Uterus (tissue), 4 donors: ENCODE data around the gene TNS1. TPM values are rescaled to one million over a fixed set of nuclear protein-coding genes. Genes with fewer than 3 reads are reported as not detected.

Experiments used
- DNase-seq, 2 donors: peaks; one replicate each; pipeline ENCODE4 v3.0.0-alpha.2; 2019 to 2020
- H3K27ac ChIP-seq, 2 donors: fragments of 200-600 bp; sonication (generic); 1 replicate in 1 of 2; 2 replicates in 1 of 2; pipeline ENCODE4 v1.5.1; 2016 to 2018
- H3K27me3 ChIP-seq, 2 donors: fragments of 200-600 bp; sonication (generic); one replicate each; pipeline ENCODE4 v1.5.1; 2018 to 2019; ENCODE audit warnings: control low read depth in 1 of 2
- H3K36me3 ChIP-seq, 2 donors: fragments of 200-600 bp; sonication (generic); one replicate each; pipeline ENCODE4 v1.5.1; 2019; ENCODE audit warnings: control low read depth in 1 of 2
- H3K4me1 ChIP-seq, 2 donors: fragments of 200-600 bp; sonication (generic); one replicate each; pipeline ENCODE4 v1.5.1; 2018 to 2019; ENCODE audit warnings: control low read depth in 1 of 2
- H3K4me3 ChIP-seq, 2 donors: fragments of 200-600 bp; sonication (generic); 1 replicate in 1 of 2; 2 replicates in 1 of 2; pipeline ENCODE4 v1.5.1; 2018 to 2019; ENCODE audit warnings: mild to moderate bottlenecking in 1 of 2
- H3K9me3 ChIP-seq, 2 donors: fragments of 200-600 bp; sonication (generic); one replicate each; pipeline ENCODE4 v1.5.1; 2019; ENCODE audit warnings: control low read depth in 1 of 2
- POLR2A ChIP-seq, 2 donors: fragments of 450-650 bp; IDR thresholded peaks; one replicate each; pipeline ENCODE4 v1.6.1; 2016; ENCODE audit warnings: antibody characterized with exemption in 2 of 2, mild to moderate bottlenecking in 1 of 2, moderate library complexity in 1 of 2
- intact Hi-C: fragments of 100-400 bp; cut with DNase I; formaldehyde crosslinking; loops from one replicate; pipeline ENCODE4 v1.15.1; 2023; ENCODE audit warnings: low total_unique reads
- total RNA-seq, 4 donors: library from RNA; depleted of rRNA in 3 of 4; stranded (reverse); fragments of >200 nt in 3 of 4; gene quantifications; one replicate each; pipeline versions ENCODE4 v1.1.0 to v1.2.4, GENCODE V29; 2014 to 2023
- TF ChIP-seq, protein P1 (sequence below), 4 experiments: fragments of 200-600 bp in 2 of 4; fragments of 450-650 bp in 2 of 4; sonication (generic) in 2 of 4; IDR thresholded peaks; one replicate each; pipeline ENCODE4 v1.5.1; 2016 to 2019; ENCODE audit warnings: antibody characterized with exemption in 4 of 4, mild to moderate bottlenecking in 2 of 4, moderate library complexity in 1 of 4
- donor health status: DM: yes; HTN: yes; CAD: no.

TNS1 gene
- total RNA-seq, 4 donors from 2014 or later = 144 to 1,338 (median 313) TPM

DNA sequence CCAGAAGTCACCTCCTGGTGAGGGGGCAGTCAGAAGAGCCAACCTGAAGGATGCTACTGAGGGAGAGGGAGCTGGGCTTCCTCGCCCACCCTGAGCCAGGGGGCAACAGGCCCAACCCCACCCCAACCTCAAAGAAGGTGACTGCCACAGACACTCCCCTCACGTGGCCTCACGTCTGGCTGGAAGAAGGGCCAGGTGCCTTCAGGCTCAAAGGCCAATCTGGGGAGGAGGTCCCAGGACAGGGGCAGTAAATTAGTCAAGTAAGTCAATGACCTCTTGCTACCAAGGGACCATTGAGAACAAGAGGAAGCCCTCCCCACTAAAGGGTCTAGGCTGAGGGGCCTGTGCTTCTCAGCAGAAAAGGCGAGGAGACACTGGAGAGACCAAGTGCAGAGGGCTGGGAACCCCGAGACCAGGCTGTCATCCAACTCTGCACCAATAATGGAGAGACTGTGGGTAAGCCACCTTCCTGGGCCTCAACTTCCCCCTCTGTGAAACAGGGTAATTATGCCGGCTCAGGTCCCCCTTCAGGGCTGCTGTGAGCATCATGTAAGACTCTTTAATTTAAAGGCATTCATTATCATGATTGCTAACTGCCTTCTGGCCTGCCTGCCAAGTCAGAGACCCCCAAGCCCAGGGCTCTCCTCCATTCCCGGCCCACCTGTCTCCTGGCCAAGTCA lies 20.2 kb upstream of the TNS1 start:
- Histone ChIP-seq H3K36me3 (no peaks in the 10 kb centered on the region), H3K27ac (no peak overlapping the region), H3K4me1 (no peaks in the 10 kb centered on the region), H3K4me3 (no peak overlapping the region), H3K27me3 (no peaks in the 10 kb centered on the region), H3K9me3 (no peaks in the 10 kb centered on the region)
- TF ChIP-seq, protein P1, sequence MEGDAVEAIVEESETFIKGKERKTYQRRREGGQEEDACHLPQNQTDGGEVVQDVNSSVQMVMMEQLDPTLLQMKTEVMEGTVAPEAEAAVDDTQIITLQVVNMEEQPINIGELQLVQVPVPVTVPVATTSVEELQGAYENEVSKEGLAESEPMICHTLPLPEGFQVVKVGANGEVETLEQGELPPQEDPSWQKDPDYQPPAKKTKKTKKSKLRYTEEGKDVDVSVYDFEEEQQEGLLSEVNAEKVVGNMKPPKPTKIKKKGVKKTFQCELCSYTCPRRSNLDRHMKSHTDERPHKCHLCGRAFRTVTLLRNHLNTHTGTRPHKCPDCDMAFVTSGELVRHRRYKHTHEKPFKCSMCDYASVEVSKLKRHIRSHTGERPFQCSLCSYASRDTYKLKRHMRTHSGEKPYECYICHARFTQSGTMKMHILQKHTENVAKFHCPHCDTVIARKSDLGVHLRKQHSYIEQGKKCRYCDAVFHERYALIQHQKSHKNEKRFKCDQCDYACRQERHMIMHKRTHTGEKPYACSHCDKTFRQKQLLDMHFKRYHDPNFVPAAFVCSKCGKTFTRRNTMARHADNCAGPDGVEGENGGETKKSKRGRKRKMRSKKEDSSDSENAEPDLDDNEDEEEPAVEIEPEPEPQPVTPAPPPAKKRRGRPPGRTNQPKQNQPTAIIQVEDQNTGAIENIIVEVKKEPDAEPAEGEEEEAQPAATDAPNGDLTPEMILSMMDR (IDR thresholded peaks at IDR 0.05) = no peak
- TF ChIP-seq POLR2A (IDR thresholded peaks at IDR 0.05) = no peak
- intact Hi-C loops = no loop called here
- peak; percentile 3 to 12 for DNase-seq

DNA sequence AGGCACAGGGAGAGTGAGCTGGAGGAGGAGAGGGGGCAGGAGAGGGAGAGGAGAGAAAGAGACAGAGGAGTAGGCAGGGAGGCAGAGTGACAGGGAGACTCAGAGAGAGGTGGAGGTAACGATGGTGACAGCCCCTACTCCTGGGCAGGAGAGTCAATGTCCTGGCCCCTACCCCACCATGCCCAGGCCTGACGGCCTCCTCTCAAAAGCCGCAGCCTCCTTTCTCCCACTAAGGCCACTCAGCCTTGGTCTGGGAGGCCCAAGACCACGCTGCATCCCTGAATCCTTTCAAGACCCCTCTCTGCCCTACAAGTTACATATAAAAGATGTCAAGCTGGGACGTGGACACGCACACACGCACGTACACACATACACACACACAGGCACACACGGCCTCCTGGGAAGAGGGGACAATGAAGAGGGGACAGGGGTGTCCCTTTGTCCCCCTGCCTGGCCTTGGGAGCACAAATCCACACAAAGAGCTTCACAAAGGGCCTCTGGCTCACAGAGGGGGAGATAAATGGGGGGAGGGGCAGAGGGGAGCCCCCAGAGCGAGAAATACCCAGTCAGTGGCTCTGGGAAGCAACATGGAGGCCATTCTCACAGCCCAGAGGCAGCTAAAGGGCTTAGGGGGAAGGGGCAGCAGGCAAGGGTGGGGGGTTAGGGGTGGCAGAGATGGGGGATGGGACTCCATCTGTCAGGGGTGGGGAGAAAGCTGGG lies 19.5 kb upstream of the TNS1 start:
- no peaks in the 10 kb centered on the region for H3K9me3 ChIP-seq
- no peaks in the 10 kb centered on the region for H3K36me3 ChIP-seq
- H3K4me1 ChIP-seq = no peaks in the 10 kb centered on the region
- TF ChIP-seq POLR2A (IDR thresholded peaks at IDR 0.05) = no peak
- TF ChIP-seq, protein P1 (IDR thresholded peaks at IDR 0.05) = no peak
- intact Hi-C loops = no loop called here
- DNase-seq = peak; percentile 6 to 7
- H3K27me3 ChIP-seq = no peaks in the 10 kb centered on the region
- H3K4me3 ChIP-seq = no peak overlapping the region
- no peak overlapping the region for H3K27ac ChIP-seq

DNA sequence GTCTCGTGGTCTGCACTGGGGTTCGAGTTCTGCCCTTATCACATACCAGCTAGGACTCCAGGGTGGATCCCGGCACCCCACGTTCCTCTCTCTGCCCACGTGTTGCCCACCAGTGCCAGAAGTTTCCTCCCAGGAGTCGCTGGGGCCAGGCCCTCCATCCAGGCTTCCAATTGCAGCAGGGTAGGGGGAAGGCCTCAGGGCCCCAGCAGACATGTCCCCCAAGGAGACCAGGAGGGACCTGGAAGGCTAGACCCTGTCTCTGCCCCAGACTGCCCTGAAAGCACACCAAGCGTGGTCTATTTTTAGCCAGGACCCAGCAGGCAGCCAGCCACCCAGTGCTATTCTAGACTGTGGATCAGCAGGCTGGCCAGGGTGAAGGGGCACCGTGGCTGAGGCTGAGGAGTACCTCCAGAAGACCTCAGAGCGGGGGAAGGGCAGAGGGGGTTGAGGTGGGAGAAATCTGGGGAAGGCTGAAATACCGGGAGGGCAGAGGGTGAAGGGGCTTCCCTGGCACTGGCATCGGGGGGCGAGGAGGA lies 18.8 kb upstream of the TNS1 start:
- Histone ChIP-seq H3K9me3 (no peaks in the 10 kb centered on the region), H3K4me1 (no peaks in the 10 kb centered on the region), H3K27me3 (no peaks in the 10 kb centered on the region), H3K4me3 (no peak overlapping the region), H3K36me3 (no peaks in the 10 kb centered on the region), H3K27ac (no peak overlapping the region)
- DNase-seq = peak in 1 of 2 donors; percentile 16
- intact Hi-C loops = no loop called here
- TF ChIP-seq, protein P1 (IDR thresholded peaks at IDR 0.05) = no peak
- no peak for TF ChIP-seq POLR2A (IDR thresholded peaks at IDR 0.05)

DNA sequence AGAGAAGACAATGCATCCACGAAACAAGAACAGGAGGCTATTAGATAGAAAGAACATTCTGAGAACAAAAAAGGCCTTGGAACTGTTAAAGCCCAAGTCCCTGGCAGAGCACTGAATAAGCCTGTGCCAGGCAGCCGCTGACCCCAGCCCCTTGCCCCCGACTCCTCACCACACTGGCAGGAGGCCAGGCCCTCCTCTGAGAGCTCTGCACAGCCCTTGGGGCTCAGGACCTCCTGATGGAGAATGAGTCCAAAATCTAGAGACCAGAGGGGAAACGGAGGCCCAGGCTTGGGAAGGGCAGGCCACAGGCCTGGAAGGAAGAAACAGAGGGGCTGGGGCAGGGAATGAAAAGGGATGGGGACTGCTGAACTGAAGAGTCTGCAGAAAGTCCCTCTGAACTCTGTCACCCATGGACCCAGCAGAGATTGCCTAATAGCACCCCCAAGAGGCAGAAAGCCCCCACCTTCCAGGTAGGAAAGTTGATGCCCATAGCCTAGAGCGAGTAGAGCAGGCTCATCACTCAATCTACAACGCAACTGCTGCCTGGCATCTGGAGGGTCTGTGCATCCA lies 18.3 kb upstream of the TNS1 start:
- Histone ChIP-seq H3K9me3 (no peaks in the 10 kb centered on the region), H3K4me3 (no peak overlapping the region), H3K36me3 (no peaks in the 10 kb centered on the region), H3K27me3 (no peaks in the 10 kb centered on the region), H3K4me1 (no peaks in the 10 kb centered on the region), H3K27ac (no peak overlapping the region)
- TF ChIP-seq, protein P1 (IDR thresholded peaks at IDR 0.05) = no peak
- no peak for TF ChIP-seq POLR2A (IDR thresholded peaks at IDR 0.05)
- intact Hi-C loops = no loop called here
- DNase-seq = no peak

DNA sequence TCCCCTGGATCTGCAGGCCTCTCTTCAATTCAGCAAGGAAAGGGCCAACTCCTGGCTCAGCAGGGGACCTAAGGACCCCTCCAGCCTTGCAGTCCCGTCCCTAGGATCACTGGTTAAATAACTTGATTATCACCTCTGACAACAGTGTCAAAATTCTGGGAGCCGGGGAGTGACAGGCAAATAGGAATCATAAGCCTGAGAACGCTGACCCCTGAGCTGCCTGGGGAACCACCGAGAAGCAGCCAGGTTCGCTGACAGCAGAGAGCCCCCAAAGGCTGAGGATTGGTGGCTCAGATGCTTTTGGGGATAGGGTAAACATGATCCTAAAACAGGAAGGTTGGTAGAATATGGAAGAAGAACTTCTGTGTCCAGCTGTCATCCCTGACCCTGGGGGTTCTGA lies 17.5 kb upstream of the TNS1 start:
- no peaks in the 10 kb centered on the region for H3K27me3 ChIP-seq
- no peak overlapping the region for H3K27ac ChIP-seq
- intact Hi-C loops = no loop called here
- no peak overlapping the region for H3K4me3 ChIP-seq
- no peak for DNase-seq
- H3K36me3 ChIP-seq = no peaks in the 10 kb centered on the region
- no peaks in the 10 kb centered on the region for H3K9me3 ChIP-seq
- TF ChIP-seq, protein P1 (IDR thresholded peaks at IDR 0.05) = no peak
- no peak for TF ChIP-seq POLR2A (IDR thresholded peaks at IDR 0.05)
- no peaks in the 10 kb centered on the region for H3K4me1 ChIP-seq
